Tibial nerve (tissue), 4 donors: ENCODE data around the gene SLC25A20. TPM values are rescaled to one million over a fixed set of nuclear protein-coding genes. Genes with fewer than 3 reads are reported as not detected.
A peak's percentile ranks its signal among the peaks of the same experiment; 100 is the strongest.
"Not testable (repeated sequence)": the region's sequence is repeated elsewhere in the genome, so short reads cannot be mapped to it uniquely, and the experiment has no call there.

Source experiments
- DNase-seq, 2 donors: peaks; one replicate each; pipeline ENCODE4 v3.0.0-alpha.2; 2019; ENCODE audit warnings: low spot score in 2 of 2
- H3K27ac ChIP-seq, 4 donors: fragments of 200-600 bp; sonication (generic) in 3 of 4; one replicate each; pipeline ENCODE4 v1.5.1; 2017 to 2019; ENCODE audit warnings: mild to moderate bottlenecking in 1 of 4
- H3K27me3 ChIP-seq, 2 donors: fragments of 200-600 bp; sonication (generic) in 1 of 2; one replicate each; pipeline versions ENCODE4 v1.5.1 to v1.6.0; 2017 to 2019
- H3K36me3 ChIP-seq, 3 donors: fragments of 200-600 bp; sonication (generic); one replicate each; pipeline ENCODE4 v1.5.1; 2018 to 2019
- H3K4me1 ChIP-seq, 4 donors: fragments of 200-600 bp; sonication (generic) in 3 of 4; one replicate each; pipeline ENCODE4 v1.5.1; 2017 to 2019
- H3K4me3 ChIP-seq, 4 donors: fragments of 200-600 bp; sonication (generic) in 3 of 4; one replicate each; pipeline ENCODE4 v1.5.1; 2017 to 2019; ENCODE audit warnings: mild to moderate bottlenecking in 1 of 4, moderate library complexity in 1 of 4
- H3K9me3 ChIP-seq, 4 donors: fragments of 200-600 bp; sonication (generic) in 3 of 4; one replicate each; pipeline ENCODE4 v1.5.1; 2017 to 2019
- EP300 ChIP-seq, 2 donors: sonication (generic); formaldehyde crosslinking; IDR thresholded peaks; one replicate each; pipeline ENCODE4 v1.6.1; 2017; ENCODE audit warnings: antibody characterized with exemption in 2 of 2, mild to moderate bottlenecking in 1 of 2
- POLR2A ChIP-seq, 2 donors: fragments of 450-650 bp; IDR thresholded peaks; one replicate each; pipeline ENCODE4 v1.6.1; 2017; ENCODE audit warnings: antibody characterized with exemption in 2 of 2, mild to moderate bottlenecking in 2 of 2, moderate library complexity in 2 of 2
- WGBS, 2 donors: methylation state at CpG; one replicate each; pipeline ENCODE4 v1.1.5; 2018; 5-methylcytosine and 5-hydroxymethylcytosine counted together
- total RNA-seq, 4 donors: library from RNA; depleted of rRNA; stranded (reverse); fragments of >200 nt; gene quantifications; one replicate each; pipeline ENCODE4 v1.1.0, GENCODE V29; 2016
- TF ChIP-seq, protein P1 (sequence below), 5 experiments: fragments of 200-600 bp in 3 of 5; fragments of 450-650 bp in 2 of 5; sonication (generic) in 3 of 5; IDR thresholded peaks; one replicate each; pipeline ENCODE4 v1.5.1; 2016 to 2019; ENCODE audit warnings: antibody characterized with exemption in 5 of 5, mild to moderate bottlenecking in 3 of 5, moderate library complexity in 2 of 5

The SLC25A20 gene
- total RNA-seq, 4 donors from 2014 or later, result 19.6 to 39.3 (median 22.1) TPM

DNA sequence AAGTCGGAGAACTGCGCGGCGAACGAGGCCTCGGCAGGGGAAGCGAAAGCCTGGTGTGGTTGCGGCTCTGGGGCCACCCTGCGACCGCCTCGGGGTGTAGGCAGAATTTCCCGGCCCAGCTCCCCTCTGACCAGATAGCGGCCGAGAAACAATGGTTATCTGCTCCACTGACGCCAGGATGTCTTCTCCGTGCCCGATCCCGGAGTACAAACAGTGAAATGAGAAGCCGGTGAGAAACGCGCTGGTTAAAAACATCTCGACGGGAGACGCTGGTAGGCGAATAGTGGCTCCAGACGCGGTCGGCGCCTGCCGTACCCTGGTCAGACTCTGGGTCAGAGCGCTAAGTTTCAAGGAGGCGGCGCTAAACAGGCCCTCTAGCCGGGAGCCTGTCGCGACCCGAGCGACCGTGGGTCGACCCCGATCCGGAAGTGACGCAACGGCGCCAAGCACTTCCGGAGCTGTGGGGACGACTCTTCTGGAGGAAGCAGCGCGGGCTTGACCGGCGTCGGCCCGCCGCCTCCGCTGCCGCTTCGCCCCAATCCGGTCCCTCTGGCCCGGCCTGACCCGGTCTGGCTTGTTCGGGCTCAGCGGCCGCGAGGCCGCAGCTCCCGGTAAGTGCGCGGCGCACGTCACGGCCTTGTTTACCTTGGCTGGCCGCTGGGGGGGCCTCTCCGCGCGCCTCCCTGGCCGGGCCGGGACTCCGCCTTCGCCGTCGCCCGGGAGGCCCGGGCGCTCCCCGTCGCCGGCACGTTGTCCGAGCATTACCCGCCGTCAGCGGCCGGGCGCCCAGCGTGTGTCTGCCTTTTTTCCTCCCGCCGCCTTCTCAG is 19.9 kb upstream of the SLC25A20 start, which contains the start of gene ARIH2:
TSS of gene ARIH2 (plus strand) at position 455 of the 827 bp plus-strand sequence. CDS start 8,717 bp downstream, outside the sequence.
- H3K4me3 ChIP-seq, result peak within 1 kb of the TSS; percentile 86 to 92 (median 88)
- peaks cover 0 to 45% (median 17%) of the 10 kb centered on the region in 4 donors for H3K4me1 ChIP-seq
- WGBS, 2 donors, result 0% methylated on average over 42 to 96 of the region's 97 CpGs
- no peaks in the 10 kb centered on the region for H3K27me3 ChIP-seq
- peak within 1 kb of the TSS; percentile 78 to 96 (median 96) for H3K27ac ChIP-seq
- no peaks in the 10 kb centered on the region for H3K9me3 ChIP-seq
- peaks cover 0 to 22% (median 0%) of the 10 kb centered on the region in 3 donors for H3K36me3 ChIP-seq
- TF ChIP-seq POLR2A (IDR thresholded peaks at IDR 0.05) (peak in 1 of 2 donors; percentile 87), EP300 (IDR thresholded peaks at IDR 0.05) (peak; percentile 78 to 92)
- TF ChIP-seq, protein P1, sequence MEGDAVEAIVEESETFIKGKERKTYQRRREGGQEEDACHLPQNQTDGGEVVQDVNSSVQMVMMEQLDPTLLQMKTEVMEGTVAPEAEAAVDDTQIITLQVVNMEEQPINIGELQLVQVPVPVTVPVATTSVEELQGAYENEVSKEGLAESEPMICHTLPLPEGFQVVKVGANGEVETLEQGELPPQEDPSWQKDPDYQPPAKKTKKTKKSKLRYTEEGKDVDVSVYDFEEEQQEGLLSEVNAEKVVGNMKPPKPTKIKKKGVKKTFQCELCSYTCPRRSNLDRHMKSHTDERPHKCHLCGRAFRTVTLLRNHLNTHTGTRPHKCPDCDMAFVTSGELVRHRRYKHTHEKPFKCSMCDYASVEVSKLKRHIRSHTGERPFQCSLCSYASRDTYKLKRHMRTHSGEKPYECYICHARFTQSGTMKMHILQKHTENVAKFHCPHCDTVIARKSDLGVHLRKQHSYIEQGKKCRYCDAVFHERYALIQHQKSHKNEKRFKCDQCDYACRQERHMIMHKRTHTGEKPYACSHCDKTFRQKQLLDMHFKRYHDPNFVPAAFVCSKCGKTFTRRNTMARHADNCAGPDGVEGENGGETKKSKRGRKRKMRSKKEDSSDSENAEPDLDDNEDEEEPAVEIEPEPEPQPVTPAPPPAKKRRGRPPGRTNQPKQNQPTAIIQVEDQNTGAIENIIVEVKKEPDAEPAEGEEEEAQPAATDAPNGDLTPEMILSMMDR (IDR thresholded peaks at IDR 0.05), result peak in 2 of 5 experiments; percentile 6 to 62
- DNase-seq, result peak; percentile 78 to 80

DNA sequence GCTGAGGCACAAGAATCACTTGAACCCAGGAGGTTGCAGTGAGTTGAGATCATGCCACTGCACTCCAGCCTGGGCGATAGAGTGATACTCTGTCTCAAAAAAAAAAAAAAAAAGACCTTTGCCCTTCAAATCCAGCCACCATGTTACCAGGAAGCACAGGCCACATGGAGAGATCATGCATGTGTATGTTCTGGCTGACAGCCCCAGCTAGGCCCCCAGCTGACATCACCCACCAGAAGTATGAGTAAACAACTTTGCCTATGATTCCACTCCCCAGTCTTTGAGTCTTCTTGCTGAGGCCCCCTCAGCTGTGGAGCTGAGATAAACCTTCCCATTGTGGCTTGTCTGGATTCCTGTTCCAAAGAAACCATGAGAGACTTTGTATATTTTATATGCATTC is 16.6 kb upstream of the SLC25A20 start:
- TF ChIP-seq EP300 (IDR thresholded peaks at IDR 0.05), result no peak
- TF ChIP-seq, protein P1 (IDR thresholded peaks at IDR 0.05), result no peak
- no peaks in the 10 kb centered on the region for H3K36me3 ChIP-seq
- WGBS, 2 donors, result 50 to 88% methylated on average over 1 of the region's 1 CpG

DNA sequence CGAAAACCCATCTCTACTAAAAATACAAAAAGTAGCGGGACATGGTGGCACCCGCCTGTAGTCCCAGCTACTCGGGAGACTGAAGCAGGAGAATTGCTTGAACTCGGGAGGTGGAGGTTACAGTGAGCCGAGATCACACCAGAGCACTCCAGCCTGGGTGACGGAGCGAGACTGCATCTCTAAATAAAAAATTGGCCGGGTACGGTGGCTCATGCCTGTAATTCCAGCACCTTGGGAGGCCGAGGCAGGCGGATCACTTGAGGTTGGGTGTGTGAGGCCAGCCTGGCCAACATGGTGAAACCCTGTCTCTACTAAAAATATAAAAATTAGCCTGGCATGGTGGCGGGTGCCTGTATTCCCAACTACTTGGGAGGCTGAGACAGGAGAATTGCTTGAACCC is 8.3 kb upstream of the SLC25A20 start:
- DNase-seq, H3K36me3 ChIP-seq: not testable (repeated sequence)
- WGBS, 2 donors, result 94 to 96% methylated on average over 13 of the region's 13 CpGs

More for the DNA sequence above, 16.6 kb upstream of the SLC25A20 start:
- H3K27me3 ChIP-seq, result no peaks in the 10 kb centered on the region
- no peak for DNase-seq
- no peak overlapping the region for H3K27ac ChIP-seq
- H3K9me3 ChIP-seq, result no peaks in the 10 kb centered on the region
- peaks cover 0 to 22% (median 14%) of the 10 kb centered on the region in 4 donors for H3K4me1 ChIP-seq
- H3K4me3 ChIP-seq, result no peak overlapping the region

DNA sequence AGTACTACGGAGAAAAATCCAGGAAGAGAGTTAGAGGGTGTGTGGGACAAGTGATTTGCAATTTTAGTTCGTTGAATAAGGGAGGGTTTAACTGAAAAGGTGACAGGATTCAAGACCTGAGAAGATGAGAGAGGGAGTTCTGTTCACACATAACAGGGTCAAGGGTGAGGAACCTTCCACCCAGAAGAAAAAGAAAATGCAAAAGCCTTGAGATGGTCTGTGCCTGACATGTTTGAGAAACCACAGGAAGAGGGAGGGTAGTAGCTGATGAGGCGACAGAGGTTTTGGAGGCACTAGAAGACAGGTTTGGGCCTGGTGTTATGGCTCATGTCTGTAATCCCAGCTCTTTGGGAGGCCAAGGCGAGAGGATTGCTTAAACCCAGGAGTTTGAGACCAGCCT is 591 bp upstream of the SLC25A20 start:
- peak overlapping the region; percentile 38 to 84 (median 79) for H3K27ac ChIP-seq
- no peaks in the 10 kb centered on the region for H3K36me3 ChIP-seq
- no peaks in the 10 kb centered on the region for H3K27me3 ChIP-seq
- DNase-seq, result no peak
- peaks cover 0 to 27% (median 15%) of the 10 kb centered on the region in 4 donors for H3K4me1 ChIP-seq
- TF ChIP-seq, protein P1 (IDR thresholded peaks at IDR 0.05), result no peak
- TF ChIP-seq EP300 (IDR thresholded peaks at IDR 0.05) (no peak), POLR2A (IDR thresholded peaks at IDR 0.05) (no peak)
- H3K4me3 ChIP-seq, result peak overlapping the region; percentile 46 to 84 (median 58)
- no peaks in the 10 kb centered on the region for H3K9me3 ChIP-seq
- 80% methylated on average over 4 of the region's 4 CpGs for WGBS, 2 donors

More for the DNA sequence above, 8.3 kb upstream of the SLC25A20 start:
- not testable (repeated sequence) for H3K27ac ChIP-seq, H3K4me1 ChIP-seq, H3K27me3 ChIP-seq, H3K9me3 ChIP-seq, H3K4me3 ChIP-seq

DNA sequence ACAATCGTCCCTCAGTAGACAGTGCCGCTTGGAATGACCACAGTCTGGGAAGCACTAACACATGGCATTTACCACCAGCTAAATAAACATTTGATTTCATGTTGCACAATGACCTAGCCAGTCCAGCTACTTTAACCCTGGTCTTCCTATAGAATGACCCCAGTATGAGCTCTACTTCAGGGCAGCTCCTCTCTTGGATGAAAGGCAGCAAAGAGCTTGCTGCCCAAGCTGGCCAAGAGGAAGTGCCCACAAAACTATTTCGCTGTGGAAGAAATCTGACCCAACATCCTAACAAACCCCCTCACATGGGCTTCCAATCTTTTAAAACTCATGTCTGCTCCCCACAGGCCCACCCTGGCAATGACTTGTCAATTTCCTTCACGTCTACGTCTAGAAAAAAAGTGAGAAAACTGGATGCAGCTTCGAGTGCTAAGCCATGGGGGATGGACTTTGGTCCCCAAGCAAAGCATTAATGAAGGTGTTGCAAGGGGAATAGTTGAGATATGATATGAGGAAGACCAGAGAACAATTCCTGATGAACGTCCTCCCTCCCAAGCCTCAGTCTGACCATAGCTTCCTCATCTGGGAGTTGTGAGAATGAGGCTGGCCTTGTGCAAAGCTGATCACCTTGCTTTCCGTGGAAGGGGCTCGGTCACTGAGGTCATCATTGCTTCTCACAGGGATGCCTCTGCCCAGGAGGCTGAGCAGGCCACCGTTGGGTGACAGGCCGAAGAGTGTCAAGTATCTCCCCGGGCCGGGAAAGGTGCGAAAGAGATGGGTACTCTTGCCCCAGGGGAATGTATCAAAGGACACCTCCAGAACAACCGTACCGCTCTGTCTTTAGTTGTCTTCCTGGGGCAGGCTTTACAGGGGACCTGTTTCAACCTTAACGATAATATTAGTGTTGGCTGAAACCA is 964 bp downstream of the SLC25A20 start:
- no peaks in the 10 kb centered on the region for H3K27me3 ChIP-seq
- peak overlapping the region; percentile 38 to 84 (median 79) for H3K27ac ChIP-seq
- H3K4me3 ChIP-seq, result peak overlapping the region; percentile 46 to 84 (median 58)
- TF ChIP-seq EP300 (IDR thresholded peaks at IDR 0.05), result no peak
- TF ChIP-seq, protein P1 (IDR thresholded peaks at IDR 0.05), result no peak
- no peak for TF ChIP-seq POLR2A (IDR thresholded peaks at IDR 0.05)
- H3K4me1 ChIP-seq, result peaks cover 0 to 27% (median 15%) of the 10 kb centered on the region in 4 donors
- no peak for DNase-seq
- no peaks in the 10 kb centered on the region for H3K9me3 ChIP-seq
- 39 to 40% methylated on average over 12 to 17 of the region's 17 CpGs for WGBS, 2 donors
- no peaks in the 10 kb centered on the region for H3K36me3 ChIP-seq
